ENCODE measurements around the gene MEPCE.

- TF ChIP-seq POLR2A (IDR thresholded peaks at IDR 0.05; ENCODE audit: low read length) (no peak), GATA1 (IDR thresholded peaks at IDR 0.05; ENCODE audit: low read depth, low read length) (no peak)
Observed at GRCh38 chr7:100477871-100478267, 48.2 kb downstream of the MEPCE start.
